HL-60 (cell line): ENCODE measurements around the gene H19.

ENCODE experiments used
- DNase-seq, 2 experiments: peaks; one replicate each; pipeline ENCODE4 v3.0.0-alpha.2; 2010 to 2020; ENCODE audit warnings: low read depth in 1 of 2, low spot score in 1 of 2
- H3K27ac ChIP-seq: fragments of 250-450 bp; sonication (Bioruptor Pico); replicated peaks from 2 replicates; pipeline ENCODE4 v1.5.1; 2020; ENCODE audit warnings: mild to moderate bottlenecking, moderate library complexity
- H3K27me3 ChIP-seq: fragments of 250-450 bp; sonication (Bioruptor Pico); 2 replicates; pipeline ENCODE4 v1.5.1; 2021; ENCODE audit warnings: mild to moderate bottlenecking, moderate library complexity; ENCODE audit not compliant: insufficient read depth, poor library complexity, severe bottlenecking
- H3K4me3 ChIP-seq: replicated peaks from 2 replicates; pipeline ENCODE4 v1.5.1; 2011; ENCODE audit warnings: mild to moderate bottlenecking, control low read depth, low read length; ENCODE audit not compliant: insufficient read depth
- CTCF ChIP-seq: IDR thresholded peaks from one replicate; pipeline ENCODE4 v1.5.1; 2011; ENCODE audit warnings: low read length, control low read depth, inconsistent platforms; ENCODE audit not compliant: insufficient read depth
- GABPA ChIP-seq: IDR thresholded peaks from 2 replicates; pipeline ENCODE4 v1.6.1; 2012; ENCODE audit warnings: low read depth
- POLR2AphosphoS5 ChIP-seq: IDR thresholded peaks from 2 replicates; pipeline ENCODE4 v1.6.1; 2012; ENCODE audit warnings: low read depth
- REST ChIP-seq: IDR thresholded peaks from 2 replicates; pipeline ENCODE4 v1.6.1; 2012; ENCODE audit warnings: low read depth; ENCODE audit not compliant: insufficient replicate concordance
- SPI1 ChIP-seq: IDR thresholded peaks from 2 replicates; pipeline ENCODE4 v1.6.1; 2012; ENCODE audit warnings: low read depth, mild to moderate bottlenecking, borderline replicate concordance

The H19 gene

GRCh38 chr11:1998861-1999260 is 1.2 kb upstream of the H19 start:
- TF ChIP-seq CTCF (no peak), REST (no peak), GABPA (no peak), SPI1 (no peak), POLR2AphosphoS5 (no peak)
- no peak for DNase-seq

GRCh38 chr11:1998290-1998689 is 648 bp upstream of the H19 start:
- no peak for TF ChIP-seq REST
- no peak for TF ChIP-seq CTCF
- TF ChIP-seq SPI1, result no peak
- no peak for TF ChIP-seq POLR2AphosphoS5
- TF ChIP-seq GABPA, result no peak
- no peak for DNase-seq
- H3K27me3 ChIP-seq, result no peaks in the 10 kb centered on the region
- no peak overlapping the region for H3K27ac ChIP-seq
- no peak overlapping the region for H3K4me3 ChIP-seq

More at GRCh38 chr11:1998861-1999260, 1.2 kb upstream of the H19 start:
- H3K27me3 ChIP-seq, result no peaks in the 10 kb centered on the region
- H3K4me3 ChIP-seq, result no peak overlapping the region
- H3K27ac ChIP-seq, result no peak overlapping the region

GRCh38 chr11:1994121-1994520 is 3.5 kb downstream of the H19 start:
- Histone ChIP-seq H3K27ac (no peak overlapping the region), H3K27me3 (no peaks in the 10 kb centered on the region), H3K4me3 (no peak overlapping the region)
- DNase-seq, result no peak
- TF ChIP-seq GABPA, result no peak
- no peak for TF ChIP-seq REST
- TF ChIP-seq CTCF, result no peak
- TF ChIP-seq POLR2AphosphoS5, result no peak
- TF ChIP-seq SPI1, result no peak
